ENCODE data around the gene XBP1.
"Not testable (repeated sequence)": the region's sequence is repeated elsewhere in the genome, so short reads cannot be mapped to it uniquely, and the experiment has no call there.

The XBP1 gene

GRCh38 chr22:28819253-28820096, 19.1 kb upstream of the XBP1 start:
- no peak for DNase-seq

- peak in 4 of 58 donors; percentile 11 to 16 (median 15) for DNase-seq
Observed at GRCh38 chr22:28817919-28818859, 17.8 kb upstream of the XBP1 start.

- no peak for DNase-seq
Observed at GRCh38 chr22:28817064-28817463, 16.7 kb upstream of the XBP1 start.

- DNase-seq: no peak
Observed at GRCh38 chr22:28815729-28816128, 15.4 kb upstream of the XBP1 start.

- DNase-seq: no peak
Observed at GRCh38 chr22:28815111-28815510, 14.7 kb upstream of the XBP1 start.

GRCh38 chr22:28813772-28814518, 13.6 kb upstream of the XBP1 start:
- DNase-seq: peak in 3 of 58 donors; percentile 12 to 15 (median 12)

GRCh38 chr22:28812516-28812915, 12.1 kb upstream of the XBP1 start:
- DNase-seq: no peak

GRCh38 chr22:28810821-28811491, 10.6 kb upstream of the XBP1 start:
- DNase-seq: peak in 3 of 58 donors; percentile 13 to 24 (median 16)

GRCh38 chr22:28808716-28809355, 8.5 kb upstream of the XBP1 start:
- no peak for DNase-seq

- DNase-seq: not testable (repeated sequence)
Observed at GRCh38 chr22:28805426-28805825, 5.1 kb upstream of the XBP1 start.

- DNase-seq: no peak
Observed at GRCh38 chr22:28802595-28803123, 2.3 kb upstream of the XBP1 start.

GRCh38 chr22:28801845-28802594, 1.7 kb upstream of the XBP1 start:
- no peak for DNase-seq

GRCh38 chr22:28799606-28800307, 612 bp downstream of the XBP1 start:
- peak in 34 of 58 donors; percentile 13 to 73 (median 48) for DNase-seq

- peak in 6 of 58 donors; percentile 5 to 14 (median 8) for DNase-seq
Observed at GRCh38 chr22:28798810-28799605, 1.4 kb downstream of the XBP1 start.

GRCh38 chr22:28795932-28796856, 4.2 kb downstream of the XBP1 start:
- DNase-seq: no peak

- DNase-seq: no peak
Observed at GRCh38 chr22:28795071-28795693, 5.2 kb downstream of the XBP1 start.
